Hepatocyte (in vitro differentiated cells): Measurements from ENCODE around the gene GABBR2.

Source experiments
- CTCF ChIP-seq: fragments of 200-600 bp; sonication (generic); IDR thresholded peaks from 2 replicates; pipeline ENCODE4 v1.5.1; 2016; ENCODE audit warnings: antibody characterized with exemption, mild to moderate bottlenecking; ENCODE audit not compliant: poor library complexity
- EZH2phosphoT487 ChIP-seq: fragments of 200-600 bp; sonication (generic); IDR thresholded peaks from one replicate; pipeline ENCODE4 v1.6.1; 2018; ENCODE audit warnings: antibody characterized with exemption, mild to moderate bottlenecking, low read depth, moderate library complexity; ENCODE audit not compliant: unreplicated experiment, severe bottlenecking

GRCh38 chr9:98482226-98482625, 226.5 kb downstream of the GABBR2 start:
- TF ChIP-seq CTCF, result no peak
- TF ChIP-seq EZH2phosphoT487, result no peak
